Activated T-helper 1 cell treated with Interleukin-2 at 50 U/mL for 16 hours (primary cell): ENCODE measurements around the gene XAGE1A.
"Not testable (repeated sequence)": the region's sequence is repeated elsewhere in the genome, so short reads cannot be mapped to it uniquely, and the experiment has no call there.

Experiments used
- DNase-seq: peaks from one replicate; pipeline ENCODE4 v3.0.0-alpha.2; 2020; ENCODE audit warnings: low read depth

The XAGE1A gene, protein sequence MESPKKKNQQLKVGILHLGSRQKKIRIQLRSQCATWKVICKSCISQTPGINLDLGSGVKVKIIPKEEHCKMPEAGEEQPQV

DNA sequence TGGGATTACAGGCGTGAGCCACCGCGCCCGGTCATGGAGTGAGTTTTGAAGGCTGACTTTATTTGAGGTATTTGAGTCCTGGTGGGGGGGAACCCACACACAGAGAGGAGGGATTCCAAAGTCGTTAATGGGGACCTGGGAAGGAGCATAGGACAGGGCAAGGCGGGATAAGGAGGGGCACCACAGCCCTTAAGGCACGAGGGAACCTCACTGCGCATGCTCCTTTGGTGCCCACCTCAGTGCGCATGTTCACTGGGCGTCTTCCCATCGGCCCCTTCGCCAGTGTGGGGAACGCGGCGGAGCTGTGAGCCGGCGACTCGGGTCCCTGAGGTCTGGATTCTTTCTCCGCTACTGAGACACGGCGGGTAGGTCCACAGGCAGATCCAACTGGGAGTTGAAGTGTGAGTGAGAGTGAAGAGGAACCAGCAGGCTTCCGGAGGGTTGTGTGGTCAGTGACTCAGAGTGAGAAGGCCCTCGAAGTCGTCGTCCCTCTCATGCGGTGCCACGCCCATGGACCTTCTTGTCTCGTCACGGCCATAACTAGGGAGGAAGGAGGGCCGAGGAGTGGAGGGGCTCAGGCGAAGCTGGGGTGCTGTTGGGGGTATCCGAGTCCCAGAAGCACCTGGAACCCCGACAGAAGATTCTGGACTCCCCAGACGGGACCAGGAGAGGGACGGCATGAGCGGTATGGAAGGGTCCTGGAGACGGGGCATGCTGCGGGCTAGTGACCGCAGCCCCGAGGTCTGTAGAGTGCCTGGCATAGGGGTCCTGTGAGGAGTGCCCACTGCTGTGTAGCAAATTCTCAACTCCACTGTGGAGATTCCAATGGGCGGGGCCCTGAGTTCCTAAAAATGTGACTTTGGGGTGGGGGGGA, at the start of gene XAGE1A:
TSS of gene XAGE1A (plus strand) at position 264 of the 874 bp plus-strand sequence. CDS start 1,554 bp downstream, outside the sequence.
- not testable (repeated sequence) for DNase-seq

DNA sequence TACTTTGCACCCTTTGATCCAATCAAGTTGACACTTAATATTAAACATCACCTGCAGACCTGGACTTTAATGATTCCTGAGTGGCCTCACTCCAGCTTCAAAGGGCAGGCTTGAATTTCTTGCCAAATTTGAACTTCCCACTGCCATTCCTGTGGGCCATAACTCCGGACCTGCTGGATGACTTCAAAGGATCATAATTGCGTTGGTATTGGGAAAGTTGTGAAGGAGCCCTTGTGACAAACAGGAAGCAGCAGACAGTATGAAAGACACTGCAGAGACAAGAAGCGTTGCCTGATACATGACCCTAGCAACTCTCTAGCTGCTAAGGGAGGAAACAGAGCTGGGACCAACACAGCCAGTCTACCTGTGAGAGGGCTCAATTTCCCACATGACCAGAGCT, 43.6 kb upstream of the XAGE1A start:
- DNase-seq = not testable (repeated sequence)

DNA sequence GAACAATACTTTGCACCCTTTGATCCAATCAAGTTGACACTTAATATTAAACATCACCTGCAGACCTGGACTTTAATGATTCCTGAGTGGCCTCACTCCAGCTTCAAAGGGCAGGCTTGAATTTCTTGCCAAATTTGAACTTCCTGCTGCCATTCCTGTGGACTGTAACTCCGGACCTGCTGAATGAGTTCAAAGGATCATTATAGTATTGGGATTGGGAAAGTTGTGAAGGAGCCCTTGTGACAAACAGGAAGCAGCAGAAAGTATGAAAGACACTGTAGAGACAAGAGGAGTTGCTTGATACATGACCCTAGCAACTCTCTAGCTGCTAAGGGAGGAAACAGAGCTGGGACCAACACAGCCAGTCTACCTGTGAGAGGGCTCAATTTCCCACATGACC, 24.3 kb upstream of the XAGE1A start:
- not testable (repeated sequence) for DNase-seq

DNA sequence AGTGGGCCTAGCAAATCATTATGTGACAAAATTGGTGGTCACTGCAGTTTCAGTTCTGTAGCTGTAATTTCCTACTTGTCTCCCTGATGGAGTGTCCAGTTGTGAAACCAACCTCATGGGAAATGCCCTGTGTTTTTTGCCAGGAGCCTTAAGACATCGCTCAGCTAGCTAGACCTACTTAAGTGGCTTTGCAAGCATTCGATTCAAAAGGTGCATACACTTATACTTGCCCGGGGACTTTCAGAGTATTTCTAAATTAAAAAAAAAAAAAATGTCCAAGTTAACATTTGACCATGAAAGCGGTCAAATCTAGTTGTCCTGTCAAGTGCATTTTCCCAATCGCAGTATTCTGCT, 788 bp downstream of the XAGE1A start:
- DNase-seq = not testable (repeated sequence)

DNA sequence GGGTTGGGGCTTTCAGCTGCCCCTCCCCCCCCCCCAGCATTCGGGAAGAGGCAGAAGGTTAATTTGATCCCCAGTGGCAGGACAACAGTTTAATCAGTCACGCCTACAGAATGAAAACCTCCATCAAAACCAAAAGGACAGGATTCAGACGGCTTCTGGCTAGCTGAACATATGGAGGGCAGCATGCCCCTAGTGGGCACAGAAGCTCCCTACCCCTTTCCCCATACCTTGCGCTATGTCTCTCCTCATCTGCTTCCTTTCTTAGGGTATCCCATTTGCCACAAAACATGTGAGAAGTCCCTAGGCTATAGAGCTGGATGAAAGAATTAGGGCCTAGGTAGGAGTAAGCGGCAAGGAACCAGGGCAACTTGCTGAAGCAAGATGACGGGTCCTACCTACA, 5.8 kb downstream of the XAGE1A start:
- not testable (repeated sequence) for DNase-seq

DNA sequence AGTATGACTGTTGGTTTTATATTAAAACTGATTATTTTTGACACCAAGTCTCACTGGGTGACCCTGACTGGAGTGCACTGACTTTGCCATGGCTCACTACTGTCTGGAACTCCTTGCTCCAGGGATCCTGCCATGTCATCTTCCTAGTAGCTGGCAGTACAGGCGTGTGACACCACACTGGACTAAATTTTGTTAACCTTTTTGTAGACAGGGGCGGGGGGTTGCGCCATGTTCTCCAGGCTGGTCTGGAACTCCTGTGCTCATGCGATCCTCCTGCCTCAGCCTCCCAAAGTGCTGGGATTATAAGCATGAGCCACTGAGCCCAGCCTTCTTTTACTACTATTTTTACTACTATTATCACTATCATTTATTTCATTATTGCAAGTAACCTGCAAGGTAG, 8.9 kb downstream of the XAGE1A start:
- DNase-seq = no peak

DNA sequence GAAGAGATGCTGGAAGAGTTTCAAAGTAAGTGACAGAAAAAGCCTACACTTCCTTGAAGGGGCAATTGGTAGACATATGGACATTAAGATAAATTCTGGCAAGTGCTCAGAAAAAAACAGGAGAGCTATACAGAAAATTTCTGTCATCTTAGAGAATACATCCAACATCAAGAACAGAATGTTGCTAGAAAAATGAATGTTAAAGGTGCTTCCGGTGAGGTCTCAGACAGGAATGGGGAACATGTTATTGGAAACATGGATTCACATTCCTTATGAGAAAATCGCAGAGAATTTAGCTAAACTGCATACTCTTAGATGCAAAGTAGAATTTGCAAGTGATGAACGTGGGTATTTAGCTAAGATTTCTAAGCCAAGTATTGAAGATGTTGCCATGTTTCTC, 11.7 kb downstream of the XAGE1A start:
- DNase-seq = no peak

DNA sequence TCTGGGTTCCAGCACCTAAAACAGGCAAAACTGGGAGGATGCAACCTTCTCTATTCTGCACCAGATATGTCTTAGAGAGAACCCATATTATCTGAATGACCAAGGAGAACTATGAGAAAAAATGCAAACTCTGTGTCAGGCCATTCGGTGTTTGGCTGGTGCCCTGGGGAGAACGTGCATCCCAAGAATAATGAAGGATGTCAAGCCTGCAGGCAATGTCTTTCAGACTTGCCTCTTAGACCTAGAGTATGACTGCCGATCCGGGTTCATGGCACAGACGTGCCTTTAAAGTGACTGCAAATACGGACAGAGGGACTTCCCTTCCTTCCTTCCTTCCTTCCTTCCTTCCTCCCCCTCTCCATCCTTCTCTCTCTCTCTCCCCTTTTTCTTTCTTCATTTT, 14.3 kb downstream of the XAGE1A start:
- DNase-seq = no peak

DNA sequence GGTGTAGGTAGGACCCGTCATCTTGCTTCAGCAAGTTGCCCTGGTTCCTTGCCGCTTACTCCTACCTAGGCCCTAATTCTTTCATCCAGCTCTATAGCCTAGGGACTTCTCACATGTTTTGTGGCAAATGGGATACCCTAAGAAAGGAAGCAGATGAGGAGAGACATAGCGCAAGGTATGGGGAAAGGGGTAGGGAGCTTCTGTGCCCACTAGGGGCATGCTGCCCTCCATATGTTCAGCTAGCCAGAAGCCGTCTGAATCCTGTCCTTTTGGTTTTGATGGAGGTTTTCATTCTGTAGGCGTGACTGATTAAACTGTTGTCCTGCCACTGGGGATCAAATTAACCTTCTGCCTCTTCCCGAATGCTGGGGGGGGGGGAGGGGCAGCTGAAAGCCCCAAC, 15.5 kb downstream of the XAGE1A start:
- not testable (repeated sequence) for DNase-seq

DNA sequence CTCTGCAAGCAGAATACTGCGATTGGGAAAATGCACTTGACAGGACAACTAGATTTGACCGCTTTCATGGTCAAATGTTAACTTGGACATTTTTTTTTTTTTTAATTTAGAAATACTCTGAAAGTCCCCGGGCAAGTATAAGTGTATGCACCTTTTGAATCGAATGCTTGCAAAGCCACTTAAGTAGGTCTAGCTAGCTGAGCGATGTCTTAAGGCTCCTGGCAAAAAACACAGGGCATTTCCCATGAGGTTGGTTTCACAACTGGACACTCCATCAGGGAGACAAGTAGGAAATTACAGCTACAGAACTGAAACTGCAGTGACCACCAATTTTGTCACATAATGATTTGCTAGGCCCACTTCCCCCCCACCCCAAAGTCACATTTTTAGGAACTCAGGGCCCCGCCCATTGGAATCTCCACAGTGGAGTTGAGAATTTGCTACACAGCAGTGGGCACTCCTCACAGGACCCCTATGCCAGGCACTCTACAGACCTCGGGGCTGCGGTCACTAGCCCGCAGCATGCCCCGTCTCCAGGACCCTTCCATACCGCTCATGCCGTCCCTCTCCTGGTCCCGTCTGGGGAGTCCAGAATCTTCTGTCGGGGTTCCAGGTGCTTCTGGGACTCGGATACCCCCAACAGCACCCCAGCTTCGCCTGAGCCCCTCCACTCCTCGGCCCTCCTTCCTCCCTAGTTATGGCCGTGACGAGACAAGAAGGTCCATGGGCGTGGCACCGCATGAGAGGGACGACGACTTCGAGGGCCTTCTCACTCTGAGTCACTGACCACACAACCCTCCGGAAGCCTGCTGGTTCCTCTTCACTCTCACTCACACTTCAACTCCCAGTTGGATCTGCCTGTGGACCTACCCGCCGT, 20.7 kb downstream of the XAGE1A start:
- DNase-seq = not testable (repeated sequence)

DNA sequence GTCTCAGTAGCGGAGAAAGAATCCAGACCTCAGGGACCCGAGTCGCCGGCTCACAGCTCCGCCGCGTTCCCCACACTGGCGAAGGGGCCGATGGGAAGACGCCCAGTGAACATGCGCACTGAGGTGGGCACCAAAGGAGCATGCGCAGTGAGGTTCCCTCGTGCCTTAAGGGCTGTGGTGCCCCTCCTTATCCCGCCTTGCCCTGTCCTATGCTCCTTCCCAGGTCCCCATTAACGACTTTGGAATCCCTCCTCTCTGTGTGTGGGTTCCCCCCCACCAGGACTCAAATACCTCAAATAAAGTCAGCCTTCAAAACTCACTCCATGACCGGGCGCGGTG, 21.3 kb downstream of the XAGE1A start, which contains the start of gene XAGE1B:
TSS of gene XAGE1B (minus strand) at position 77 of the 339 bp plus-strand sequence. CDS start 1,536 bp downstream, outside the sequence.
- not testable (repeated sequence) for DNase-seq

DNA sequence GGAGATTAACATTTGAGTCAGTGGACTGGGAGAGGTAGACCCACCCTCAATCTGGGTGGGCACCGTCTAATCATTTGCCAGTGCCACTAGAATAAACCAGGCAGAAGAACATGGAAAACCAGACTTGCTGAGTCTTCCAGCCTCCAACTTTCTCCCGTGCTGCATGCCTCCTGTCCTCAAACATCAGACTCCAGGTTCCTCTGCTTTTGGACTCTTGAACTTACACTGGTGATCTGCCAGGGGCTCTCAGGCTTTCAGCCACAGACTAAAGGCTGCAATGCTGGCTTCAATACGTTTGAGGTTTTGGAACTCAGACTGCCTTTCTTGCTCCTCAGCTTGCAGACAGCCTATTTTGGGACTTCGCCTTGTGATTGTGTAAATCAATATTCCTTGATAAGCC, 45.4 kb downstream of the XAGE1A start:
- DNase-seq = not testable (repeated sequence)

DNA sequence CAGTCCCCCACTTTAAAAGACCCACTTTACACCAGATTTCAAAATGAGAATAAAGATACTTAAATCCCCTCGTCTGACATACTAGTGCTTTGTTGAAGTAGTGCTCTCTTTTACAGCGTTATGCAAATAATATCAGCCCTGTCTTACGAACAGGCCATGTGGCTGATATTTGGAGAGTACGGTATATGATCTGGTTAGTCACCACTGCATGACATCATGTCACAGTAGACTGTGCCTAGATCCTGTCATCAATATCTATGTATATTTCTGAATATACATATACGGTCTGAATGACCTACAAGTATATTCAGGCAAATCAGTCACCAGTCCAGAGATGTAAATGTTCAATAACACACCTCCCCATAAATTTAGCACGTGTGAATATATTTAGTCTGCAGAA, 46.7 kb downstream of the XAGE1A start:
- DNase-seq = no peak

DNA sequence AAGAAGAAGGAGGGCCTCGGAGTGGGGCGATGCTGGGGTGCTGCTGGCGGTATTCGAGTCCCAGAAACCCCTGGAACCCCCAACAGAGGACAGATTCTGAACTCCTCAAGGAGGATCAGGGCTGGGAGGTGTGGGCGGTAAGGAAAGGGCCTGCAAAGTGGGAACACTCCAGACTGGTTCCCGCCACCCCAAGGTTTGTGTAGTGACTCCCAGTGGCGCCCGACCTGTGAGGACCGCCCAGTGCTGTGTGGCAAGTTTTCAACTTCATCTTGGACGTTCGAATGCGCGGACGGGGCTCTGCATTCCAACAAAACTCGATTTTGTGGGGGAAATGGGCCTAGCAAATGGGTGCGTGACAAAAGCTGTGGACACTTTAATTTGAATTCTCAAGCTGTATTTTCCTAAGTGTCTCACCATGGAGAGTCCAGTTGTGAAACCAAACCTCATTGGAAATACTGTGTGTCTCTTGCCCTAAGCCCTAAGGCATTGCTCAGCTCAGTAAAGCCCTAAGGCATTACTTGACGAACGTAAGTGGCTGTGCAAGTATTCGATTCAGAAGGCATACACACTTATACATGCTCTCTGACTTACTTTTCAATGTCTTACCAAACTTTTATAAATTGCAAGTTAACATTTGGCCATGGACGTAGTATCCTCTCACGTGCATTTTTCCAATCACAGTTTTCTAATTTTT, 48.7 kb downstream of the XAGE1A start:
- no peak for DNase-seq

DNA sequence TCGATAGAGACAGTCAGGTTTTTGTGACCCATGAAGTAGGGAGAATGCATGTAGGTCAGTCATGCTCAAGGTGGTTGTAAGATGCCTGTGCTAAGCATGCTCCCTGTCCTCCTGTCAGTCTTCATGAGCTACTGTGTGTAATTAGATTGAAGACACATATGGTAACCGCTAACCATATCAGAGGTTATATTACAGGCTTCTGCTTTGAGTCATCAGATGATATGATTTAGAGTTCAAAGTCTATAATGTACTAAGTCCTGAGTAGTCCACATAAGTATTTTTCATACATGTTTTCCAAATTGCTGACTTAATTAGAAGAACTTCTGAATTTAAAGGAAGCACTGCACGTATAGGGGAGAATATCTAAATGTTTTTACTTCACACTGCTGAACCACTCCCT, 53.2 kb downstream of the XAGE1A start:
- DNase-seq = not testable (repeated sequence)
